Activated CD8-positive, alpha-beta T cell treated with anti-CD3 and anti-CD28 coated beads for 36 hours (primary cell): ENCODE data around the gene CACNG5. TPM values are rescaled to one million over a fixed set of nuclear protein-coding genes. Genes with fewer than 3 reads are reported as not detected.

Experiments
- ATAC-seq: fragments of 200-7000 bp; cut with Tn5 transposase; one replicate; pipeline ENCODE4 v1.10.0; 2021; ENCODE audit warnings: mild to moderate bottlenecking, moderate library complexity
- CTCF ChIA-PET: fragments of 350-600 bp; sonication (Branson Sonifier 250); formaldehyde crosslinking; loops from one replicate; lab custom pipeline; 2021; ENCODE audit warnings: antibody characterized with exemption; lab: Charles Lee
- POLR2A ChIA-PET: fragments of 350-600 bp; sonication (Branson Sonifier 250); formaldehyde crosslinking; loops from one replicate; lab custom pipeline; 2021; ENCODE audit warnings: antibody characterized with exemption; lab: Charles Lee
- DNase-seq: peaks from one replicate; pipeline ENCODE4 v3.0.0-alpha.2; 2020
- H3K27ac Mint-ChIP-seq: one replicate; pipeline ENCODE4 v1.8.0; 2021; ENCODE audit warnings: mild to moderate bottlenecking, mixed read lengths
- H3K27me3 Mint-ChIP-seq: one replicate; pipeline ENCODE4 v1.8.0; 2021; ENCODE audit warnings: mixed read lengths
- H3K36me3 Mint-ChIP-seq: one replicate; pipeline ENCODE4 v1.8.0; 2021; ENCODE audit warnings: low read depth, mixed read lengths
- H3K4me1 Mint-ChIP-seq: one replicate; pipeline ENCODE4 v1.8.0; 2021; ENCODE audit warnings: low read depth, mixed read lengths
- H3K4me3 Mint-ChIP-seq: one replicate; pipeline ENCODE4 v1.8.0; 2021; ENCODE audit warnings: mild to moderate bottlenecking, moderate library complexity, mixed read lengths
- H3K9me3 Mint-ChIP-seq: one replicate; pipeline ENCODE4 v1.8.0; 2021; ENCODE audit warnings: mixed read lengths
- CTCF ChIP-seq: fragments of 200-600 bp; IDR thresholded peaks from one replicate; pipeline ENCODE4 v1.8.0; 2022; ENCODE audit warnings: antibody characterized with exemption, mild to moderate bottlenecking
- intact Hi-C: fragments of 100-400 bp; cut with micrococcal nuclease; formaldehyde crosslinking; loops from one replicate; pipeline ENCODE4 v1.10.0; 2022
- total RNA-seq, 2 experiments: library from RNA; stranded (reverse); gene quantifications; one replicate each; pipeline ENCODE4 v1.2.3, GENCODE V29; 2021

CACNG5 gene
- total RNA-seq, 2 experiments from 2014 or later = not detected

GRCh38 chr17:66863820-66864219 lies 28.9 kb downstream of the CACNG5 start:
- peaks cover 5% of the 10 kb centered on the region for H3K9me3 Mint-ChIP-seq
- TF ChIP-seq CTCF = no peak
- intact Hi-C loops = no loop called here
- CTCF ChIA-PET = interaction anchor here (1.4 kb wide), 1 partner anchor 9 kb away, joined by 5 read pairs; no protein-coding TSS in a partner anchor
- peaks cover 15% of the 10 kb centered on the region for H3K27me3 Mint-ChIP-seq
- ATAC-seq (no peak), DNase-seq (no peak)
- POLR2A ChIA-PET = no interaction called here
- H3K36me3 Mint-ChIP-seq = no peaks in the 10 kb centered on the region
- H3K4me3 Mint-ChIP-seq = no peak overlapping the region
- no peak overlapping the region for H3K27ac Mint-ChIP-seq
- H3K4me1 Mint-ChIP-seq = no peaks in the 10 kb centered on the region

GRCh38 chr17:66865151-66865550 lies 30.2 kb downstream of the CACNG5 start:
- ChIA-PET CTCF (interaction anchor here (1.4 kb wide), 1 partner anchor 10 kb away, joined by 5 read pairs; no protein-coding TSS in a partner anchor), POLR2A (no interaction called here)
- ATAC-seq (no peak), DNase-seq (no peak)
- peaks cover 5% of the 10 kb centered on the region for H3K9me3 Mint-ChIP-seq
- no peak for TF ChIP-seq CTCF
- H3K27me3 Mint-ChIP-seq = peaks cover 19% of the 10 kb centered on the region
- no peak overlapping the region for H3K4me3 Mint-ChIP-seq
- no peak overlapping the region for H3K27ac Mint-ChIP-seq
- intact Hi-C loops = no loop called here
- no peaks in the 10 kb centered on the region for H3K4me1 Mint-ChIP-seq
- no peaks in the 10 kb centered on the region for H3K36me3 Mint-ChIP-seq

GRCh38 chr17:66873962-66874361 lies 39.0 kb downstream of the CACNG5 start:
- ChIA-PET CTCF (interaction anchor here (1.0 kb wide), 1 partner anchor 146 kb away, joined by 3 read pairs; no protein-coding TSS in a partner anchor), POLR2A (no interaction called here)
- Mint-ChIP-seq H3K4me1 (no peaks in the 10 kb centered on the region), H3K27me3 (peaks cover 22% of the 10 kb centered on the region), H3K36me3 (no peaks in the 10 kb centered on the region), H3K9me3 (peaks cover 3% of the 10 kb centered on the region), H3K4me3 (no peak overlapping the region), H3K27ac (no peak overlapping the region)
- TF ChIP-seq CTCF = no peak
- no peak for ATAC-seq
- no peak for DNase-seq
- intact Hi-C loops = no loop called here

- Mint-ChIP-seq H3K27me3 (peaks cover 4% of the 10 kb centered on the region), H3K27ac (no peak overlapping the region), H3K9me3 (peaks cover 6% of the 10 kb centered on the region), H3K4me3 (no peak overlapping the region), H3K4me1 (no peaks in the 10 kb centered on the region), H3K36me3 (no peaks in the 10 kb centered on the region)
- no peak for TF ChIP-seq CTCF
- intact Hi-C loops = no loop called here
- ChIA-PET CTCF (no interaction called here), POLR2A (no interaction called here)
- DNase-seq = no peak
- no peak for ATAC-seq
Observed at GRCh38 chr17:66884931-66885330, 50.0 kb downstream of the CACNG5 start.

GRCh38 chr17:66885417-66885816 lies 50.5 kb downstream of the CACNG5 start:
- ChIA-PET CTCF (no interaction called here), POLR2A (no interaction called here)
- Mint-ChIP-seq H3K27ac (no peak overlapping the region), H3K9me3 (peaks cover 4% of the 10 kb centered on the region), H3K27me3 (peaks cover 4% of the 10 kb centered on the region), H3K4me1 (no peaks in the 10 kb centered on the region), H3K4me3 (no peak overlapping the region), H3K36me3 (no peaks in the 10 kb centered on the region)
- ATAC-seq (no peak), DNase-seq (no peak)
- intact Hi-C loops = no loop called here
- TF ChIP-seq CTCF = no peak
